Smooth muscle cell (in vitro differentiated cells): ENCODE results near the gene IL1RN. TPM values are rescaled to one million over a fixed set of nuclear protein-coding genes. Genes with fewer than 3 reads are reported as not detected.
A peak's percentile ranks its signal among the peaks of the same experiment; 100 is the strongest.

Experiments
- DNase-seq: peaks from one replicate; lab custom pipeline; 2025; ENCODE audit not compliant: unreplicated experiment; lab: John Stamatoyannopoulos, UW
- H2AFZ ChIP-seq: fragments of 200-600 bp; sonication (generic); 2 replicates; pipeline ENCODE4 v1.6.0; 2016; ENCODE audit warnings: antibody characterized with exemption, low read depth, mild to moderate bottlenecking
- H3F3A ChIP-seq: fragments of 200-600 bp; sonication (generic); 2 replicates; pipeline ENCODE4 v1.6.0; 2017; ENCODE audit warnings: antibody characterized with exemption, low read depth
- H3K27ac ChIP-seq: fragments of 200-600 bp; sonication (generic); 2 replicates; pipeline ENCODE4 v1.5.1; 2016; ENCODE audit warnings: low read depth, mild to moderate bottlenecking
- H3K27me3 ChIP-seq: fragments of 200-600 bp; sonication (generic); 2 replicates; pipeline ENCODE4 v1.6.1; 2016; ENCODE audit warnings: low read depth, mild to moderate bottlenecking
- H3K36me3 ChIP-seq: fragments of 200-600 bp; sonication (generic); 2 replicates; pipeline ENCODE4 v1.5.1; 2016; ENCODE audit warnings: low read depth
- H3K4me1 ChIP-seq: fragments of 200-600 bp; sonication (generic); 2 replicates; pipeline ENCODE4 v1.5.1; 2016; ENCODE audit warnings: low read depth
- H3K4me2 ChIP-seq: fragments of 200-600 bp; sonication (generic); 2 replicates; pipeline ENCODE4 v1.6.0; 2016; ENCODE audit warnings: mild to moderate bottlenecking
- H3K4me3 ChIP-seq: fragments of 200-600 bp; sonication (generic); 2 replicates; pipeline ENCODE4 v1.5.1; 2016; ENCODE audit warnings: mild to moderate bottlenecking
- H3K79me2 ChIP-seq: fragments of 200-600 bp; sonication (generic); 2 replicates; pipeline ENCODE4 v1.6.0; 2016; ENCODE audit warnings: low read depth, mild to moderate bottlenecking
- H3K9ac ChIP-seq: fragments of 200-600 bp; sonication (generic); 2 replicates; pipeline ENCODE4 v1.6.0; 2016; ENCODE audit warnings: low read depth
- H3K9me3 ChIP-seq: fragments of 200-600 bp; sonication (generic); replicated peaks from 2 replicates; pipeline ENCODE4 v1.5.1; 2016; ENCODE audit warnings: low read depth
- H4K20me1 ChIP-seq: fragments of 200-600 bp; sonication (generic); 2 replicates; pipeline ENCODE4 v1.6.0; 2016; ENCODE audit warnings: low read depth
- CTCF ChIP-seq: fragments of 200-600 bp; sonication (generic); IDR thresholded peaks from 2 replicates; pipeline ENCODE4 v1.5.1; 2017; ENCODE audit warnings: borderline replicate concordance, mild to moderate bottlenecking, antibody characterized with exemption; ENCODE audit not compliant: insufficient read depth, poor library complexity, severe bottlenecking
- WGBS: methylation state at CpG from one replicate; pipeline ENCODE4 v1.1.7; 2016; ENCODE audit warnings: low lambda C conversion rate; 5-methylcytosine and 5-hydroxymethylcytosine counted together
- polyA plus RNA-seq: library from polyadenylated mRNA; unstranded; fragments of >200 nt; fragmentation: Nextera tagmentation; extraction: Ambion mirVana; gene quantifications from 2 replicates; pipeline ENCODE4 v1.2.1, GENCODE V29; 2016
- total RNA-seq: library from RNA; depleted of rRNA; stranded (reverse); fragments of >200 nt; gene quantifications from 2 replicates; pipeline ENCODE4 v1.2.3, GENCODE V29; 2014

IL1RN gene
- total and polyA plus RNA-seq, 2 experiments from 2014 or later = 2.2 to 3.3 TPM

- 13% methylated on average over 13 of the region's 13 CpGs for WGBS
- peak; percentile 66 for TF ChIP-seq CTCF
- peak overlapping the region; percentile 57 for H3K4me2 ChIP-seq
Observed at GRCh38 chr2:113138428-113139322, 11.3 kb downstream of the IL1RN start.

GRCh38 chr2:113141451-113141850 lies 14.1 kb downstream of the IL1RN start:
- DNase-seq = no peak
- H3K4me3 ChIP-seq = no peak overlapping the region
- no peaks in the 10 kb centered on the region for H3K36me3 ChIP-seq
- no peak overlapping the region for H3K9ac ChIP-seq
- H3F3A ChIP-seq = no peaks in the 10 kb centered on the region
- H4K20me1 ChIP-seq = no peaks in the 10 kb centered on the region
- TF ChIP-seq CTCF = no peak
- no peaks in the 10 kb centered on the region for H3K9me3 ChIP-seq
- H3K79me2 ChIP-seq = no peaks in the 10 kb centered on the region
- WGBS = 97% methylated on average over 6 of the region's 6 CpGs
- H3K27ac ChIP-seq = no peak overlapping the region
- no peak overlapping the region for H3K4me2 ChIP-seq
- no peaks in the 10 kb centered on the region for H3K4me1 ChIP-seq
- no peak overlapping the region for H2AFZ ChIP-seq
- no peaks in the 10 kb centered on the region for H3K27me3 ChIP-seq

More at GRCh38 chr2:113138428-113139322, 11.3 kb downstream of the IL1RN start:
- Histone ChIP-seq H3K36me3 (no peaks in the 10 kb centered on the region), H2AFZ (peak overlapping the region; percentile 71), H4K20me1 (no peaks in the 10 kb centered on the region), H3K79me2 (no peaks in the 10 kb centered on the region), H3K9ac (no peak overlapping the region), H3F3A (no peaks in the 10 kb centered on the region), H3K4me3 (no peak overlapping the region), H3K27ac (peak overlapping the region; percentile 41), H3K9me3 (no peaks in the 10 kb centered on the region), H3K4me1 (no peaks in the 10 kb centered on the region), H3K27me3 (no peaks in the 10 kb centered on the region)
- no peak for DNase-seq

- WGBS = 92% methylated on average over 2 of the region's 2 CpGs
- H3K36me3 ChIP-seq = no peaks in the 10 kb centered on the region
- H3F3A ChIP-seq = no peaks in the 10 kb centered on the region
- H3K9ac ChIP-seq = no peak overlapping the region
- no peaks in the 10 kb centered on the region for H3K4me1 ChIP-seq
- no peaks in the 10 kb centered on the region for H3K9me3 ChIP-seq
- H4K20me1 ChIP-seq = no peaks in the 10 kb centered on the region
- H3K79me2 ChIP-seq = no peaks in the 10 kb centered on the region
- no peak overlapping the region for H3K27ac ChIP-seq
- H2AFZ ChIP-seq = no peak overlapping the region
- no peak overlapping the region for H3K4me2 ChIP-seq
- no peak for TF ChIP-seq CTCF
- DNase-seq = no peak
- H3K27me3 ChIP-seq = no peaks in the 10 kb centered on the region
- H3K4me3 ChIP-seq = no peak overlapping the region
Observed at GRCh38 chr2:113142290-113142689, 14.9 kb downstream of the IL1RN start.
